ENCODE measurements around the gene EXOC3L1. TPM values are rescaled to one million over a fixed set of nuclear protein-coding genes. Genes with fewer than 3 reads are reported as not detected.

Gene EXOC3L1
- total RNA-seq, 1 experiment from 2014 or later = not detected

GRCh38 chr16:67142342-67142741 lies 47.6 kb downstream of the EXOC3L1 start:
- Histone ChIP-seq H3K27me3 (ENCODE audit: low read length) (no peaks in the 10 kb centered on the region), H3K4me2 (ENCODE audit: low read depth, low read length, poor library complexity, severe bottlenecking) (no peak overlapping the region), H4K20me1 (ENCODE audit: insufficient read depth, low read depth, low read length) (no peaks in the 10 kb centered on the region), H3K4me1 (ENCODE audit: low read length) (no peaks in the 10 kb centered on the region), H3K9me2 (replicated peaks; ENCODE audit: insufficient read depth, low read length) (no peaks in the 10 kb centered on the region), H3K9me3 (ENCODE audit: low read length) (no peaks in the 10 kb centered on the region), H3K27ac (ENCODE audit: low read length) (no peak overlapping the region), H3K4me3 (ENCODE audit: low read length) (no peak overlapping the region), H2AFZ (ENCODE audit: low read length) (no peak overlapping the region), H3K79me2 (ENCODE audit: low read length) (no peaks in the 10 kb centered on the region), H3K36me3 (ENCODE audit: insufficient read depth, low read length) (peaks cover 13% of the 10 kb centered on the region), H3K9ac (ENCODE audit: low read length) (no peak overlapping the region)
- DNase-seq = no peak

GRCh38 chr16:67141391-67141790 lies 48.5 kb downstream of the EXOC3L1 start:
- H3K4me2 ChIP-seq (ENCODE audit: low read depth, low read length, poor library complexity, severe bottlenecking) = no peak overlapping the region
- H4K20me1 ChIP-seq (ENCODE audit: insufficient read depth, low read depth, low read length) = no peaks in the 10 kb centered on the region
- no peak overlapping the region for H3K27ac ChIP-seq (ENCODE audit: low read length)
- no peak overlapping the region for H3K9ac ChIP-seq (ENCODE audit: low read length)
- no peaks in the 10 kb centered on the region for H3K79me2 ChIP-seq (ENCODE audit: low read length)
- no peaks in the 10 kb centered on the region for H3K9me2 ChIP-seq (replicated peaks; ENCODE audit: insufficient read depth, low read length)
- H3K36me3 ChIP-seq (ENCODE audit: insufficient read depth, low read length) = peaks cover 13% of the 10 kb centered on the region
- H3K4me3 ChIP-seq (ENCODE audit: low read length) = no peak overlapping the region
- no peaks in the 10 kb centered on the region for H3K9me3 ChIP-seq (ENCODE audit: low read length)
- no peaks in the 10 kb centered on the region for H3K4me1 ChIP-seq (ENCODE audit: low read length)
- DNase-seq = no peak
- H3K27me3 ChIP-seq (ENCODE audit: low read length) = no peaks in the 10 kb centered on the region
- H2AFZ ChIP-seq (ENCODE audit: low read length) = no peak overlapping the region

GRCh38 chr16:67137605-67138004 lies 52.3 kb downstream of the EXOC3L1 start:
- H3K27me3 ChIP-seq (ENCODE audit: low read length) = no peaks in the 10 kb centered on the region
- no peaks in the 10 kb centered on the region for H3K4me1 ChIP-seq (ENCODE audit: low read length)
- no peaks in the 10 kb centered on the region for H3K79me2 ChIP-seq (ENCODE audit: low read length)
- no peaks in the 10 kb centered on the region for H4K20me1 ChIP-seq (ENCODE audit: insufficient read depth, low read depth, low read length)
- no peak for DNase-seq
- H3K36me3 ChIP-seq (ENCODE audit: insufficient read depth, low read length) = peaks cover 27% of the 10 kb centered on the region
- no peak overlapping the region for H3K27ac ChIP-seq (ENCODE audit: low read length)
- no peak overlapping the region for H3K9ac ChIP-seq (ENCODE audit: low read length)
- H3K9me2 ChIP-seq (replicated peaks; ENCODE audit: insufficient read depth, low read length) = no peaks in the 10 kb centered on the region
- no peak overlapping the region for H2AFZ ChIP-seq (ENCODE audit: low read length)
- no peak overlapping the region for H3K4me2 ChIP-seq (ENCODE audit: low read depth, low read length, poor library complexity, severe bottlenecking)
- H3K9me3 ChIP-seq (ENCODE audit: low read length) = no peaks in the 10 kb centered on the region
- H3K4me3 ChIP-seq (ENCODE audit: low read length) = no peak overlapping the region

Small RNA genes within 50 kb of the gene (small RNA-seq; reads per million reads assigned to genes)
- gene MIR328 = 1.9 reads per million, percentile 51 among the genes with 10 or more reads in this experiment

Other genes with a start within 250 kb of the EXOC3L1 start
- gene CES3, start 228.9 kb downstream of the EXOC3L1 start, total RNA-seq (2014; rRNA removed; shearing (Covaris generic); ENCODE audit: low replicate concordance) = 20.9 and 28.3 TPM in 2 replicates
- gene CES4A, start 201.5 kb downstream of the EXOC3L1 start, total RNA-seq (2014; rRNA removed; shearing (Covaris generic); ENCODE audit: low replicate concordance) = not detected in 2 replicates
- 55.6 and 79.3 TPM in 2 replicates for gene CBFB, start 161.0 kb downstream of the EXOC3L1 start, total RNA-seq (2014; rRNA removed; shearing (Covaris generic); ENCODE audit: low replicate concordance)
- 16.8 and 30.7 TPM in 2 replicates for gene PHAF1, start 80.2 kb downstream of the EXOC3L1 start, total RNA-seq (2014; rRNA removed; shearing (Covaris generic); ENCODE audit: low replicate concordance)
- 1.4 and 1.8 TPM in 2 replicates for gene B3GNT9, start 39.1 kb downstream of the EXOC3L1 start, total RNA-seq (2014; rRNA removed; shearing (Covaris generic); ENCODE audit: low replicate concordance)
- 11.4 and 14.7 TPM in 2 replicates for gene TRADD, start 30.2 kb downstream of the EXOC3L1 start, total RNA-seq (2014; rRNA removed; shearing (Covaris generic); ENCODE audit: low replicate concordance)
- 2.6 and 14.6 TPM in 2 replicates for gene FBXL8, start 30.2 kb downstream of the EXOC3L1 start, total RNA-seq (2014; rRNA removed; shearing (Covaris generic); ENCODE audit: low replicate concordance)
- gene HSF4, start 25.4 kb downstream of the EXOC3L1 start, total RNA-seq (2014; rRNA removed; shearing (Covaris generic); ENCODE audit: low replicate concordance) = 12.4 and 15.2 TPM in 2 replicates
- 0.15 and 1.8 TPM in 2 replicates for gene NOL3, start 19.6 kb downstream of the EXOC3L1 start, total RNA-seq (2014; rRNA removed; shearing (Covaris generic); ENCODE audit: low replicate concordance)
- gene MATCAP1, start 6.2 kb downstream of the EXOC3L1 start, total RNA-seq (2014; rRNA removed; shearing (Covaris generic); ENCODE audit: low replicate concordance) = 6.8 and 16.9 TPM in 2 replicates
- 109 and 171 TPM in 2 replicates for gene E2F4, start 2.0 kb upstream of the EXOC3L1 start, total RNA-seq (2014; rRNA removed; shearing (Covaris generic); ENCODE audit: low replicate concordance)
- 0.82 and 5.6 TPM in 2 replicates for gene ELMO3, start 9.0 kb upstream of the EXOC3L1 start, total RNA-seq (2014; rRNA removed; shearing (Covaris generic); ENCODE audit: low replicate concordance)
- 19.5 and 38.9 TPM in 2 replicates for gene TMEM208, start 37.0 kb upstream of the EXOC3L1 start, total RNA-seq (2014; rRNA removed; shearing (Covaris generic); ENCODE audit: low replicate concordance)
- 29.1 and 33.1 TPM in 2 replicates for gene FHOD1, start 57.3 kb upstream of the EXOC3L1 start, total RNA-seq (2014; rRNA removed; shearing (Covaris generic); ENCODE audit: low replicate concordance)
- 4.9 and 6.1 TPM in 2 replicates for gene SLC9A5, start 58.8 kb upstream of the EXOC3L1 start, total RNA-seq (2014; rRNA removed; shearing (Covaris generic); ENCODE audit: low replicate concordance)
- 0.36 and 0.86 TPM in 2 replicates for gene PLEKHG4, start 89.4 kb upstream of the EXOC3L1 start, total RNA-seq (2014; rRNA removed; shearing (Covaris generic); ENCODE audit: low replicate concordance)
- gene KCTD19, start 136.6 kb upstream of the EXOC3L1 start, total RNA-seq (2014; rRNA removed; shearing (Covaris generic); ENCODE audit: low replicate concordance) = not detected in 2 replicates
- gene LRRC36, start 136.7 kb upstream of the EXOC3L1 start, total RNA-seq (2014; rRNA removed; shearing (Covaris generic); ENCODE audit: low replicate concordance) = not detected in 2 replicates
- gene TPPP3, start 203.4 kb upstream of the EXOC3L1 start, total RNA-seq (2014; rRNA removed; shearing (Covaris generic); ENCODE audit: low replicate concordance) = not detected in 2 replicates
- gene ZDHHC1, start 226.3 kb upstream of the EXOC3L1 start, total RNA-seq (2014; rRNA removed; shearing (Covaris generic); ENCODE audit: low replicate concordance) = 0.11 TPM in 1 of 2 replicates, not detected in the other
- gene HSD11B2, start 241.0 kb upstream of the EXOC3L1 start, total RNA-seq (2014; rRNA removed; shearing (Covaris generic); ENCODE audit: low replicate concordance) = not detected in 2 replicates